Measurements from ENCODE around the gene ZMIZ1.

GRCh38 chr10:79167537-79167936 lies 98.8 kb downstream of the ZMIZ1 start:
- TF ChIP-seq CTCF (conservative IDR thresholded peaks at IDR 0.05) (no peak), ZFX (IDR thresholded peaks at IDR 0.05) (no peak)
